ENCODE data around the gene RPS6KA5.
A peak's percentile ranks its signal among the peaks of the same experiment; 100 is the strongest.

RPS6KA5 gene

GRCh38 chr14:91068642-91069041 is 8.2 kb upstream of the RPS6KA5 start:
- Histone ChIP-seq H3K4me1 (ENCODE audit: control insufficient read depth, insufficient read depth, low read length) (no peaks in the 10 kb centered on the region), H3K27ac (ENCODE audit: insufficient read depth, low read depth, low read length, poor library complexity, severe bottlenecking) (no peak overlapping the region), H3K36me3 (ENCODE audit: control insufficient read depth, insufficient read depth, low read length) (no peaks in the 10 kb centered on the region), H3K4me3 (ENCODE audit: insufficient read depth, low read depth, low read length) (no peak overlapping the region), H3K27me3 (ENCODE audit: control insufficient read depth, insufficient read depth, low read length, poor library complexity, severe bottlenecking) (no peaks in the 10 kb centered on the region), H3K9me3 (ENCODE audit: control insufficient read depth, low read length) (no peaks in the 10 kb centered on the region)
- WGBS, 2 experiments, result 95 to 98% methylated on average over 2 of the region's 2 CpGs

GRCh38 chr14:91067186-91067585 is 6.7 kb upstream of the RPS6KA5 start:
- H3K27ac ChIP-seq (ENCODE audit: insufficient read depth, low read depth, low read length, poor library complexity, severe bottlenecking), result no peak overlapping the region
- H3K4me3 ChIP-seq (ENCODE audit: insufficient read depth, low read depth, low read length), result no peak overlapping the region
- H3K9me3 ChIP-seq (ENCODE audit: control insufficient read depth, low read length), result no peaks in the 10 kb centered on the region
- H3K36me3 ChIP-seq (ENCODE audit: control insufficient read depth, insufficient read depth, low read length), result no peaks in the 10 kb centered on the region
- no peaks in the 10 kb centered on the region for H3K27me3 ChIP-seq (ENCODE audit: control insufficient read depth, insufficient read depth, low read length, poor library complexity, severe bottlenecking)
- H3K4me1 ChIP-seq (ENCODE audit: control insufficient read depth, insufficient read depth, low read length), result no peaks in the 10 kb centered on the region
- WGBS, 2 experiments, result 75 to 100% methylated on average over 1 of the region's 1 CpG

DNA sequence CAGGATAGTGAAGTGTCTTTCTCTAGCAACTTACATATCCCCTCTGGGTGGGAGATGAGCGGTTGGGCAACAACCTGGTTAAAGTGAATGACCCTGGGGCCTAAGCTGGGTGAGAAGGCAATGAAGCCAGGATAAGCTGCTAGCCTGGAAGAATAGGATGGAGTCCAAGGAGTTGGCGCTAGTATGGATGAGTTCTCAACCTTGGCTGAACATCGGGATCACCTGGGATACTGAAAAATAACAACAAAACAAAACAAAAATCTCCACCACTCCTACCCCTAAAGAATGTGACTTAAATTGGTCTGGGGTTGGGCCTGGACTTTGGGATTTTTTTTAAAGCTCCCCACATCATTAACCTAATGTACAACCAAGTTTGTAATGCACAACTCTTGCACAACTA is 4.8 kb upstream of the RPS6KA5 start:
- Histone ChIP-seq H3K9me3 (ENCODE audit: control insufficient read depth, low read length) (no peaks in the 10 kb centered on the region), H3K4me3 (ENCODE audit: insufficient read depth, low read depth, low read length) (no peak overlapping the region), H3K36me3 (ENCODE audit: control insufficient read depth, insufficient read depth, low read length) (no peaks in the 10 kb centered on the region), H3K27ac (ENCODE audit: insufficient read depth, low read depth, low read length, poor library complexity, severe bottlenecking) (no peak overlapping the region), H3K4me1 (ENCODE audit: control insufficient read depth, insufficient read depth, low read length) (no peaks in the 10 kb centered on the region), H3K27me3 (ENCODE audit: control insufficient read depth, insufficient read depth, low read length, poor library complexity, severe bottlenecking) (no peaks in the 10 kb centered on the region)
- 89 to 100% methylated on average over 3 of the region's 3 CpGs for WGBS, 2 experiments

- no peaks in the 10 kb centered on the region for H3K27me3 ChIP-seq (ENCODE audit: control insufficient read depth, insufficient read depth, low read length, poor library complexity, severe bottlenecking)
- no peaks in the 10 kb centered on the region for H3K36me3 ChIP-seq (ENCODE audit: control insufficient read depth, insufficient read depth, low read length)
Observed at GRCh38 chr14:91063119-91063518, 2.7 kb upstream of the RPS6KA5 start.

DNA sequence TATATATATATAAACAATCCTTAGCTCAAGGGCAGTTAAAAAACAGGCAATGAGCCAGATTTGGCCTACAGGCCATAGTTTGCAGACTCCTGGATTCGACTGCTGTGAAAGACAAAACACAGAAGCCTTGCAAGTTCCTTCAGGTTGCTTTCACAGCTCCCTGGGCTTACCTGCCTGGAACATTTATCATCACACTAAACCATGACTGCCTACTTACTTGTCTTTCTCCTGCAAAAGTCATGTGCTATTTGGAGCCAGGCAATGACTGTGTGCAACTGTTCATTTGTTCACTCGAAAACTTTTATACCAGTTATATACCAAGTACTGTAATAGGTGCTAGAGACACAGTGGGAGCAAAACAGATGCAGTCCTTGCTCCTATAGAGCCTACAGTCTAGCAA is 2.2 kb upstream of the RPS6KA5 start:
- Histone ChIP-seq H3K4me1 (ENCODE audit: control insufficient read depth, insufficient read depth, low read length) (no peaks in the 10 kb centered on the region), H3K27ac (ENCODE audit: insufficient read depth, low read depth, low read length, poor library complexity, severe bottlenecking) (no peak overlapping the region), H3K27me3 (ENCODE audit: control insufficient read depth, insufficient read depth, low read length, poor library complexity, severe bottlenecking) (no peaks in the 10 kb centered on the region), H3K4me3 (ENCODE audit: insufficient read depth, low read depth, low read length) (no peak overlapping the region), H3K9me3 (ENCODE audit: control insufficient read depth, low read length) (no peaks in the 10 kb centered on the region), H3K36me3 (ENCODE audit: control insufficient read depth, insufficient read depth, low read length) (no peaks in the 10 kb centered on the region)
- 89 to 97% methylated on average over 2 of the region's 2 CpGs for WGBS, 2 experiments

More at GRCh38 chr14:91063119-91063518, 2.7 kb upstream of the RPS6KA5 start:
- Histone ChIP-seq H3K9me3 (ENCODE audit: control insufficient read depth, low read length) (no peaks in the 10 kb centered on the region), H3K27ac (ENCODE audit: insufficient read depth, low read depth, low read length, poor library complexity, severe bottlenecking) (no peak overlapping the region), H3K4me3 (ENCODE audit: insufficient read depth, low read depth, low read length) (no peak overlapping the region), H3K4me1 (ENCODE audit: control insufficient read depth, insufficient read depth, low read length) (no peaks in the 10 kb centered on the region)

- 4% methylated on average over 26 of the region's 26 CpGs for WGBS, 2 experiments
- H3K27ac ChIP-seq (ENCODE audit: insufficient read depth, low read depth, low read length, poor library complexity, severe bottlenecking), result peak overlapping the region; percentile 75
- no peaks in the 10 kb centered on the region for H3K9me3 ChIP-seq (ENCODE audit: control insufficient read depth, low read length)
- H3K4me1 ChIP-seq (ENCODE audit: control insufficient read depth, insufficient read depth, low read length), result no peaks in the 10 kb centered on the region
- H3K27me3 ChIP-seq (ENCODE audit: control insufficient read depth, insufficient read depth, low read length, poor library complexity, severe bottlenecking), result no peaks in the 10 kb centered on the region
- peak overlapping the region; percentile 51 for H3K4me3 ChIP-seq (ENCODE audit: insufficient read depth, low read depth, low read length)
- no peaks in the 10 kb centered on the region for H3K36me3 ChIP-seq (ENCODE audit: control insufficient read depth, insufficient read depth, low read length)
Observed at GRCh38 chr14:91061056-91061887, 831 bp upstream of the RPS6KA5 start.

GRCh38 chr14:91059576-91060350 is 678 bp downstream of the RPS6KA5 start:
- Histone ChIP-seq H3K9me3 (ENCODE audit: control insufficient read depth, low read length) (no peaks in the 10 kb centered on the region), H3K4me1 (ENCODE audit: control insufficient read depth, insufficient read depth, low read length) (no peaks in the 10 kb centered on the region), H3K27me3 (ENCODE audit: control insufficient read depth, insufficient read depth, low read length, poor library complexity, severe bottlenecking) (no peaks in the 10 kb centered on the region), H3K36me3 (ENCODE audit: control insufficient read depth, insufficient read depth, low read length) (no peaks in the 10 kb centered on the region), H3K27ac (ENCODE audit: insufficient read depth, low read depth, low read length, poor library complexity, severe bottlenecking) (peak overlapping the region; percentile 98), H3K4me3 (ENCODE audit: insufficient read depth, low read depth, low read length) (peak overlapping the region; percentile 76)
- WGBS, 2 experiments, result 1% methylated on average over 72 of the region's 72 CpGs

- Histone ChIP-seq H3K4me3 (ENCODE audit: insufficient read depth, low read depth, low read length) (no peak overlapping the region), H3K9me3 (ENCODE audit: control insufficient read depth, low read length) (no peaks in the 10 kb centered on the region), H3K4me1 (ENCODE audit: control insufficient read depth, insufficient read depth, low read length) (no peaks in the 10 kb centered on the region), H3K27ac (ENCODE audit: insufficient read depth, low read depth, low read length, poor library complexity, severe bottlenecking) (no peak overlapping the region), H3K36me3 (ENCODE audit: control insufficient read depth, insufficient read depth, low read length) (no peaks in the 10 kb centered on the region), H3K27me3 (ENCODE audit: control insufficient read depth, insufficient read depth, low read length, poor library complexity, severe bottlenecking) (no peaks in the 10 kb centered on the region)
- WGBS, 2 experiments, result 96 to 99% methylated on average over 5 to 6 of the region's 6 CpGs
Observed at GRCh38 chr14:91058042-91058581, 2.3 kb downstream of the RPS6KA5 start.

DNA sequence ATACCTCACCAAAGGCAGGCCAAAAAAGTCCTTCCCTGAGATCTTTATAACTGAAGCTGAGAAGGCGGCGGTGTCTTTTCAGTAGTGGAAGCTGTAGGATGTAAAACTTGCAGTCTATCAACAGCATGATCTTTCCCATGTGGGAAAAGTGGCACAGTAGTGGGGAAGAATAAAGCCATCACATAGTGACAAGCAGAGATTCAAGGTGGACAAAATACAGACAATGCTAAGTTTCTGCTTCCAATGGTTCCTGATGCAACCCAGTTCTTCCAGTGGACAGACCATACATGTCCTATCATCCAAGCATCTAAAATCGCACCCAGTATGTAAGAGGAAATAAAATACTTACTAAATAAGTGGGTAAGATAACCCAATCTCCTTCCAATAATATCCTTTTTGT is 4.1 kb downstream of the RPS6KA5 start:
- WGBS, 2 experiments, result 97 to 100% methylated on average over 2 of the region's 3 CpGs
- Histone ChIP-seq H3K27ac (ENCODE audit: insufficient read depth, low read depth, low read length, poor library complexity, severe bottlenecking) (no peak overlapping the region), H3K4me1 (ENCODE audit: control insufficient read depth, insufficient read depth, low read length) (no peaks in the 10 kb centered on the region), H3K36me3 (ENCODE audit: control insufficient read depth, insufficient read depth, low read length) (no peaks in the 10 kb centered on the region), H3K27me3 (ENCODE audit: control insufficient read depth, insufficient read depth, low read length, poor library complexity, severe bottlenecking) (no peaks in the 10 kb centered on the region), H3K4me3 (ENCODE audit: insufficient read depth, low read depth, low read length) (no peak overlapping the region), H3K9me3 (ENCODE audit: control insufficient read depth, low read length) (no peaks in the 10 kb centered on the region)

DNA sequence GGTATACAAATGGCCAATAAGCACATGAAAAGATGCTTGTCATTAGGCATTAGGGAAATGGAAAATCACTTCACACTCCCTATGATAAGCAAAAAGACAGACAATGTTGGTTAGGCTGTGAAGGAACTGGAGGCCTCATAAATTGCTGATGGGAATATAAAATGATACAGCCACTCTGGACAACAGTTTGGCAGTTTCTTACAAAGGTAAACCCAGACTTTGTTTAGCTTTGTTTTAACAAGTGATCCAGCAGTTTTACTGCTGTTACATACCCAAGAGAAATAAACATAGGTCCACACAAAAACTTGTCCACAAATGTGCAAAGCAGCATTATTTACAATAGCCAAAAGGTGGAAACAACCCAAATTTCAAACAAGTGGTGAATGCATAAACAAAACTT is 5.4 kb downstream of the RPS6KA5 start:
- H3K4me1 ChIP-seq (ENCODE audit: control insufficient read depth, insufficient read depth, low read length), result no peaks in the 10 kb centered on the region
- no peak overlapping the region for H3K27ac ChIP-seq (ENCODE audit: insufficient read depth, low read depth, low read length, poor library complexity, severe bottlenecking)
- H3K27me3 ChIP-seq (ENCODE audit: control insufficient read depth, insufficient read depth, low read length, poor library complexity, severe bottlenecking), result no peaks in the 10 kb centered on the region
- no peak overlapping the region for H3K4me3 ChIP-seq (ENCODE audit: insufficient read depth, low read depth, low read length)
- no peaks in the 10 kb centered on the region for H3K9me3 ChIP-seq (ENCODE audit: control insufficient read depth, low read length)
- no peaks in the 10 kb centered on the region for H3K36me3 ChIP-seq (ENCODE audit: control insufficient read depth, insufficient read depth, low read length)
